PC-9 (cell line): ENCODE results near the gene TUBA1A. TPM values are rescaled to one million over a fixed set of nuclear protein-coding genes. Genes with fewer than 3 reads are reported as not detected.

Experiments used
- total RNA-seq: library from RNA; stranded (reverse); gene quantifications from 2 replicates; pipeline ENCODE4 v1.2.3, GENCODE V29; 2021

Gene TUBA1A
- total RNA-seq, 1 experiment from 2014 or later = 14.2 TPM

Other genes starting within 250 kb of the TUBA1A start
- 200 and 205 TPM in 2 replicates for gene ARF3, start 231.6 kb downstream of the TUBA1A start, total RNA-seq
- gene WNT10B, start 217.3 kb downstream of the TUBA1A start, total RNA-seq = 0.73 TPM in 1 of 2 replicates, not detected in the other
- not detected in 2 replicates for gene WNT1, start 210.8 kb downstream of the TUBA1A start, total RNA-seq
- gene DDN, start 189.7 kb downstream of the TUBA1A start, total RNA-seq = 0.10 and 0.17 TPM in 2 replicates
- 48.8 and 53.6 TPM in 2 replicates for gene PRKAG1, start 170.3 kb downstream of the TUBA1A start, total RNA-seq
- gene KMT2D, start 128.3 kb downstream of the TUBA1A start, total RNA-seq = 94.0 and 97.9 TPM in 2 replicates
- gene RHEBL1, start 119.1 kb downstream of the TUBA1A start, total RNA-seq = 2.9 and 3.4 TPM in 2 replicates
- gene DHH, start 94.3 kb downstream of the TUBA1A start, total RNA-seq = 0.13 and 0.28 TPM in 2 replicates
- 53.9 and 63.3 TPM in 2 replicates for gene LMBR1L, start 78.2 kb downstream of the TUBA1A start, total RNA-seq
- gene TUBA1B, start 57.7 kb downstream of the TUBA1A start, total RNA-seq = 930 and 1,061 TPM in 2 replicates
- 449 and 490 TPM in 2 replicates for gene TUBA1C, start 76.0 kb upstream of the TUBA1A start, total RNA-seq
- 0.46 and 0.60 TPM in 2 replicates for gene PRPH, start 106.1 kb upstream of the TUBA1A start, total RNA-seq
- gene TROAP, start 134.2 kb upstream of the TUBA1A start, total RNA-seq = 79.4 and 79.9 TPM in 2 replicates
- gene C1QL4, start 148.1 kb upstream of the TUBA1A start, total RNA-seq = 0.18 and 0.22 TPM in 2 replicates
- 3.7 and 4.7 TPM in 2 replicates for gene DNAJC22, start 157.8 kb upstream of the TUBA1A start, total RNA-seq
- 65.1 and 84.3 TPM in 2 replicates for gene SPATS2, start 178.4 kb upstream of the TUBA1A start, total RNA-seq